ENCODE data around the gene LNP1.

- no peak for TF ChIP-seq CTCF (IDR thresholded peaks at IDR 0.05; ENCODE audit: borderline replicate concordance, extremely low read depth, low read length, poor library complexity, severe bottlenecking)
- no peak for TF ChIP-seq EZH2 (IDR thresholded peaks at IDR 0.05; ENCODE audit: borderline replicate concordance, low read depth, low read length, severe bottlenecking)
These were observed 30.6 kb upstream of the LNP1 start for GRCh38 chr3:100370756-100371155.
